ENCODE measurements around the gene TCF7.
"Not testable (repeated sequence)": the region's sequence is repeated elsewhere in the genome, so short reads cannot be mapped to it uniquely, and the experiment has no call there.

The TCF7 gene

GRCh38 chr5:134145779-134146581 is 31.5 kb downstream of the TCF7 start:
- DNase-seq = peak; percentile 86

- DNase-seq = peak; percentile 12
These were observed 32.4 kb downstream of the TCF7 start for GRCh38 chr5:134146651-134147518.

- no peak for DNase-seq
These were observed 33.8 kb downstream of the TCF7 start for GRCh38 chr5:134148316-134148715.

- no peak for DNase-seq
These were observed 34.6 kb downstream of the TCF7 start for GRCh38 chr5:134148986-134149539.

- no peak for DNase-seq
These were observed 35.3 kb downstream of the TCF7 start for GRCh38 chr5:134149571-134150303.

- DNase-seq = no peak
These were observed 37.2 kb downstream of the TCF7 start for GRCh38 chr5:134151723-134152122.

- not testable (repeated sequence) for DNase-seq
These were observed 37.8 kb downstream of the TCF7 start for GRCh38 chr5:134152173-134152832.

- no peak for DNase-seq
These were observed 38.8 kb downstream of the TCF7 start for GRCh38 chr5:134153241-134153640.

GRCh38 chr5:134153657-134154056 is 39.2 kb downstream of the TCF7 start:
- DNase-seq = no peak

GRCh38 chr5:134161513-134162395 is 47.3 kb downstream of the TCF7 start:
- DNase-seq = no peak

- DNase-seq = no peak
These were observed 48.1 kb downstream of the TCF7 start for GRCh38 chr5:134162592-134162991.

- no peak for DNase-seq
These were observed 57.5 kb downstream of the TCF7 start for GRCh38 chr5:134171972-134172371.

- DNase-seq = no peak
These were observed 60.7 kb downstream of the TCF7 start for GRCh38 chr5:134174841-134175839.

GRCh38 chr5:134175921-134176510 is 61.5 kb downstream of the TCF7 start:
- DNase-seq = no peak

- DNase-seq = peak; percentile 84
These were observed 62.3 kb downstream of the TCF7 start, which contains the start of gene SKP1 for GRCh38 chr5:134176511-134177368. SKP1 (minus strand) TSS chr5:134176950; CDS start chr5:134174022, 2,928 bp downstream.

GRCh38 chr5:134177369-134178095 is 63.1 kb downstream of the TCF7 start:
- no peak for DNase-seq

GRCh38 chr5:134178096-134178419 is 63.6 kb downstream of the TCF7 start:
- DNase-seq = no peak

- no peak for DNase-seq
These were observed 69.0 kb downstream of the TCF7 start for GRCh38 chr5:134183481-134183880.

Data from activated CD8-positive, alpha-beta memory T cell treated with anti-CD3 and anti-CD28 coated beads, Interleukin-2, amount 50 U/mL, for 4 hours (primary cell).